ENCODE results near the gene ANKRD63. TPM values are rescaled to one million over a fixed set of nuclear protein-coding genes. Genes with fewer than 3 reads are reported as not detected.

Gene ANKRD63
- total and polyA plus RNA-seq, 10 donors = not detected

- intact Hi-C loops (cut with DNase I; ENCODE audit: low total_unique reads) = no loop called here
- H3K27me3 ChIP-seq (replicated peaks in 1 of 7) = no peaks in the 10 kb centered on the region
- no peak for TF ChIP-seq POLR2A (IDR thresholded peaks at IDR 0.05)
- TF ChIP-seq POLR2AphosphoS5 (IDR thresholded peaks at IDR 0.05) = no peak
- no peak for TF ChIP-seq CTCF (IDR thresholded peaks at IDR 0.05 in 8 of 11, conservative IDR thresholded peaks at IDR 0.05 in 3 of 11)
- H3K4me3 ChIP-seq = no peak overlapping the region
- peaks cover 0 to 4% (median 0%) of the 10 kb centered on the region in 6 donors for H3K36me3 ChIP-seq
- H3K27ac ChIP-seq = no peak overlapping the region
- peaks cover 29 to 92% (median 71%) of the 10 kb centered on the region in 6 donors for H3K4me1 ChIP-seq
- DNase-seq = peak; percentile 46
- no peaks in the 10 kb centered on the region for H3K9me3 ChIP-seq
- WGBS, 5 donors = 53 to 75% (median 61%) methylated on average over 6 of the region's 6 CpGs
Measured at GRCh38 chr15:40327457-40327856, 44.6 kb upstream of the ANKRD63 start.

GRCh38 chr15:40325700-40326099, 42.8 kb upstream of the ANKRD63 start:
- Histone ChIP-seq H3K4me3 (peak overlapping the region in 3 of 8 donors; percentile 69 to 93 (median 84)), H3K36me3 (peaks cover 0 to 4% (median 0%) of the 10 kb centered on the region in 6 donors), H3K27ac (peak overlapping the region in 3 of 8 donors; percentile 29 to 86 (median 41)), H3K4me1 (peaks cover 22 to 90% (median 63%) of the 10 kb centered on the region in 6 donors), H3K9me3 (no peaks in the 10 kb centered on the region), H3K27me3 (replicated peaks in 1 of 7) (no peaks in the 10 kb centered on the region)
- no peak for DNase-seq
- intact Hi-C loops (cut with DNase I; ENCODE audit: low total_unique reads) = no loop called here
- TF ChIP-seq POLR2A (IDR thresholded peaks at IDR 0.05) (no peak), POLR2AphosphoS5 (IDR thresholded peaks at IDR 0.05) (no peak), CTCF (IDR thresholded peaks at IDR 0.05 in 8 of 11, conservative IDR thresholded peaks at IDR 0.05 in 3 of 11) (no peak)
- 82 to 90% (median 85%) methylated on average over 2 of the region's 2 CpGs for WGBS, 5 donors

- TF ChIP-seq POLR2AphosphoS5 (IDR thresholded peaks at IDR 0.05) (no peak), CTCF (IDR thresholded peaks at IDR 0.05 in 8 of 11, conservative IDR thresholded peaks at IDR 0.05 in 3 of 11) (no peak), POLR2A (IDR thresholded peaks at IDR 0.05) (no peak)
- 47 to 59% (median 48%) methylated on average over 2 of the region's 2 CpGs for WGBS, 5 donors
- Histone ChIP-seq H3K4me3 (peak overlapping the region; percentile 63 to 93 (median 68)), H3K4me1 (peaks cover 22 to 90% (median 63%) of the 10 kb centered on the region in 6 donors), H3K27ac (peak overlapping the region in 5 of 8 donors; percentile 29 to 86 (median 79)), H3K9me3 (no peaks in the 10 kb centered on the region), H3K36me3 (peaks cover 0 to 4% (median 0%) of the 10 kb centered on the region in 6 donors), H3K27me3 (replicated peaks in 1 of 7) (no peaks in the 10 kb centered on the region)
- no peak for DNase-seq
- intact Hi-C loops (cut with DNase I; ENCODE audit: low total_unique reads) = no loop called here
Measured at GRCh38 chr15:40325188-40325587, 42.3 kb upstream of the ANKRD63 start.

- intact Hi-C loops (cut with DNase I; ENCODE audit: low total_unique reads) = loop anchor here (5.0 kb wide), 1 partner anchor 98 kb away; no protein-coding TSS in a partner anchor
- H3K27me3 ChIP-seq (replicated peaks in 1 of 7) = no peaks in the 10 kb centered on the region
Measured at GRCh38 chr15:40323953-40324937, 41.4 kb upstream of the ANKRD63 start.

More at GRCh38 chr15:40323953-40324937, 41.4 kb upstream of the ANKRD63 start:
- WGBS, 5 donors = 1 to 3% (median 1%) methylated on average over 37 to 101 of the region's 101 CpGs
- Histone ChIP-seq H3K9me3 (no peaks in the 10 kb centered on the region), H3K4me1 (peaks cover 22 to 81% (median 57%) of the 10 kb centered on the region in 6 donors), H3K36me3 (peaks cover 0 to 4% (median 0%) of the 10 kb centered on the region in 6 donors), H3K27ac (peak overlapping the region; percentile 59 to 87 (median 81)), H3K4me3 (peak overlapping the region; percentile 63 to 93 (median 68))
- TF ChIP-seq POLR2AphosphoS5 (IDR thresholded peaks at IDR 0.05) (peak in 1 of 3 donors; percentile 11), CTCF (IDR thresholded peaks at IDR 0.05 in 8 of 11, conservative IDR thresholded peaks at IDR 0.05 in 3 of 11) (no peak), POLR2A (IDR thresholded peaks at IDR 0.05) (no peak)
- DNase-seq = peak; percentile 90
